Limb (tissue), 2 donors: ENCODE results near the gene ARHGAP10.

Experiments used
- DNase-seq, 2 donors: peaks; one replicate each; pipeline ENCODE4 v3.0.0-alpha.2; 2016; ENCODE audit errors: extremely low spot score in 2 of 2

The ARHGAP10 gene

GRCh38 chr4:147765121-147765529 lies 33.2 kb downstream of the ARHGAP10 start:
- DNase-seq = no peak

GRCh38 chr4:147768113-147768512 lies 36.2 kb downstream of the ARHGAP10 start:
- no peak for DNase-seq

- DNase-seq = no peak
Observed at GRCh38 chr4:147769386-147769785, 37.5 kb downstream of the ARHGAP10 start.

GRCh38 chr4:147770831-147771230 lies 38.9 kb downstream of the ARHGAP10 start:
- no peak for DNase-seq

- DNase-seq = no peak
Observed at GRCh38 chr4:147772056-147772455, 40.2 kb downstream of the ARHGAP10 start.

GRCh38 chr4:147772459-147772969 lies 40.6 kb downstream of the ARHGAP10 start:
- peak in 1 of 2 donors; percentile 79 for DNase-seq

GRCh38 chr4:147773261-147774184 lies 41.6 kb downstream of the ARHGAP10 start:
- DNase-seq = peak in 1 of 2 donors; percentile 31

GRCh38 chr4:147776716-147777115 lies 44.8 kb downstream of the ARHGAP10 start:
- DNase-seq = no peak

- DNase-seq = no peak
Observed at GRCh38 chr4:147777456-147778091, 45.7 kb downstream of the ARHGAP10 start.

GRCh38 chr4:147778942-147779341 lies 47.1 kb downstream of the ARHGAP10 start:
- DNase-seq = no peak

GRCh38 chr4:147779451-147779850 lies 47.6 kb downstream of the ARHGAP10 start:
- DNase-seq = no peak

- DNase-seq = no peak
Observed at GRCh38 chr4:147780137-147780777, 48.4 kb downstream of the ARHGAP10 start.

GRCh38 chr4:147782087-147782781 lies 50.3 kb downstream of the ARHGAP10 start:
- DNase-seq = peak in 1 of 2 donors; percentile 23

- no peak for DNase-seq
Observed at GRCh38 chr4:147785129-147785528, 53.2 kb downstream of the ARHGAP10 start.

- peak in 1 of 2 donors; percentile 24 for DNase-seq
Observed at GRCh38 chr4:147786031-147786430, 54.1 kb downstream of the ARHGAP10 start.

- no peak for DNase-seq
Observed at GRCh38 chr4:147786531-147786930, 54.6 kb downstream of the ARHGAP10 start.

GRCh38 chr4:147787204-147787603 lies 55.3 kb downstream of the ARHGAP10 start:
- no peak for DNase-seq

GRCh38 chr4:147788791-147789190 lies 56.9 kb downstream of the ARHGAP10 start:
- peak in 1 of 2 donors; percentile 65 for DNase-seq

- DNase-seq = peak in 1 of 2 donors; percentile 32
Observed at GRCh38 chr4:147789596-147789995, 57.7 kb downstream of the ARHGAP10 start.

GRCh38 chr4:147790412-147790811 lies 58.5 kb downstream of the ARHGAP10 start:
- no peak for DNase-seq

GRCh38 chr4:147791341-147791740 lies 59.5 kb downstream of the ARHGAP10 start:
- DNase-seq = no peak
